GM12878 (cell line): Measurements from ENCODE around the gene ARID4B. TPM values are rescaled to one million over a fixed set of nuclear protein-coding genes. Genes with fewer than 3 reads are reported as not detected.

Source experiments
- BACH1 ChIP-seq: fragments of 450-650 bp; IDR thresholded peaks from 2 replicates; pipeline ENCODE4 v1.6.1; 2017; ENCODE audit warnings: mild to moderate bottlenecking, borderline replicate concordance
- ETV6 ChIP-seq, 2 experiments: fragments of 450-650 bp in 1 of 2; IDR thresholded peaks in 1 of 2; conservative IDR thresholded peaks in 1 of 2; 2 replicates each; pipeline ENCODE4 v1.6.1; 2014; ENCODE audit warnings: antibody characterized with exemption in 1 of 2, borderline replicate concordance in 1 of 2, low read depth in 1 of 2, mild to moderate bottlenecking in 1 of 2, moderate library complexity in 1 of 2
- HDGF ChIP-seq: fragments of 450-650 bp; IDR thresholded peaks from 2 replicates; pipeline ENCODE4 v1.6.1; 2016; ENCODE audit warnings: antibody characterized with exemption
- IKZF2 ChIP-seq, 2 experiments: fragments of 450-650 bp; IDR thresholded peaks; 2 replicates each; pipeline ENCODE4 v1.6.1; 2017; ENCODE audit warnings: mild to moderate bottlenecking in 2 of 2, moderate library complexity in 2 of 2
- NFIC ChIP-seq: IDR thresholded peaks from 2 replicates; pipeline ENCODE4 v1.6.1; 2012; ENCODE audit warnings: low read depth, mild to moderate bottlenecking, inconsistent platforms, low read length, moderate library complexity
- RAD51 ChIP-seq: fragments of 450-650 bp; IDR thresholded peaks from 2 replicates; pipeline ENCODE4 v1.6.1; 2016; ENCODE audit warnings: moderate library complexity, mild to moderate bottlenecking, inconsistent platforms
- RUNX3 ChIP-seq: IDR thresholded peaks from 2 replicates; pipeline ENCODE4 v1.6.1; 2012; ENCODE audit warnings: low read length, inconsistent platforms
- TARDBP ChIP-seq: IDR thresholded peaks from 2 replicates; pipeline ENCODE4 v1.6.1; 2016; ENCODE audit warnings: borderline replicate concordance
- TCF12 ChIP-seq: IDR thresholded peaks from 2 replicates; pipeline ENCODE4 v1.6.1; 2011; ENCODE audit warnings: low read depth, mild to moderate bottlenecking, low read length
- polyA plus RNA-seq, 11 experiments: library from polyadenylated mRNA; depleted of rRNA in 4 of 11; unstranded in 6 of 11; stranded (reverse) in 5 of 11; fragments of >200 nt; fragmentation: Nextera tagmentation in 4 of 11; fragmentation: Illumina TruSeq in 1 of 11; extraction: Ambion mirVana in 4 of 11; extraction: Trizol in 1 of 11; gene quantifications; 1 replicate in 1 of 11; 2 replicates in 10 of 11; pipeline versions ENCODE4 v1.2.1 to v1.2.3, GENCODE V29; 2011 to 2016; ENCODE audit warnings: inconsistent platforms in 2 of 11, missing spikeins in 2 of 11, low read depth in 1 of 11
- total RNA-seq, 4 experiments: library from RNA; depleted of rRNA in 3 of 4; stranded (reverse); fragments of >200 nt in 3 of 4; fragmentation: Illumina TruSeq in 1 of 4; extraction: Trizol in 1 of 4; gene quantifications; 2 replicates each; pipeline versions ENCODE4 v1.2.1 to v1.2.3, GENCODE V29; 2013 to 2021
- TF ChIP-seq, protein P1 (sequence below): fragments of 150-350 bp; IDR thresholded peaks from 2 replicates; pipeline ENCODE4 v1.6.1; 2016; ENCODE audit warnings: low read depth, low read length
- TF ChIP-seq, protein P2 (sequence below): fragments of 450-650 bp; formaldehyde crosslinking; IDR thresholded peaks from 2 replicates; pipeline ENCODE4 v1.5.0; 2022; ENCODE audit warnings: mild to moderate bottlenecking, missing genetic modification characterization
- TF ChIP-seq, protein P3 (sequence below): fragments of 450-650 bp; conservative IDR thresholded peaks from 2 replicates; pipeline ENCODE4 v1.6.1; 2017; ENCODE audit warnings: mild to moderate bottlenecking, moderate library complexity

Gene ARID4B
- total and polyA plus RNA-seq, 10 of the 15 experiments (the other 5 are each of a cell fraction or from before 2014, with no cell fraction given) = 13.6 to 39.1 (median 28.0) TPM

DNA sequence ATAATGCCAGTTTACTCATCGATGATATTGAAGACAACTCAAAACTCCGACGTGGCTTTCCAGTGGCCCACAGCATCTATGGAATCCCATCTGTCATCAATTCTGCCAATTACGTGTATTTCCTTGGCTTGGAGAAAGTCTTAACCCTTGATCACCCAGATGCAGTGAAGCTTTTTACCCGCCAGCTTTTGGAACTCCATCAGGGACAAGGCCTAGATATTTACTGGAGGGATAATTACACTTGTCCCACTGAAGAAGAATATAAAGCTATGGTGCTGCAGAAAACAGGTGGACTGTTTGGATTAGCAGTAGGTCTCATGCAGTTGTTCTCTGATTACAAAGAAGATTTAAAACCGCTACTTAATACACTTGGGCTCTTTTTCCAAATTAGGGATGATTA is 14.1 kb upstream of the ARID4B start (continued):
- TF ChIP-seq, protein P1, sequence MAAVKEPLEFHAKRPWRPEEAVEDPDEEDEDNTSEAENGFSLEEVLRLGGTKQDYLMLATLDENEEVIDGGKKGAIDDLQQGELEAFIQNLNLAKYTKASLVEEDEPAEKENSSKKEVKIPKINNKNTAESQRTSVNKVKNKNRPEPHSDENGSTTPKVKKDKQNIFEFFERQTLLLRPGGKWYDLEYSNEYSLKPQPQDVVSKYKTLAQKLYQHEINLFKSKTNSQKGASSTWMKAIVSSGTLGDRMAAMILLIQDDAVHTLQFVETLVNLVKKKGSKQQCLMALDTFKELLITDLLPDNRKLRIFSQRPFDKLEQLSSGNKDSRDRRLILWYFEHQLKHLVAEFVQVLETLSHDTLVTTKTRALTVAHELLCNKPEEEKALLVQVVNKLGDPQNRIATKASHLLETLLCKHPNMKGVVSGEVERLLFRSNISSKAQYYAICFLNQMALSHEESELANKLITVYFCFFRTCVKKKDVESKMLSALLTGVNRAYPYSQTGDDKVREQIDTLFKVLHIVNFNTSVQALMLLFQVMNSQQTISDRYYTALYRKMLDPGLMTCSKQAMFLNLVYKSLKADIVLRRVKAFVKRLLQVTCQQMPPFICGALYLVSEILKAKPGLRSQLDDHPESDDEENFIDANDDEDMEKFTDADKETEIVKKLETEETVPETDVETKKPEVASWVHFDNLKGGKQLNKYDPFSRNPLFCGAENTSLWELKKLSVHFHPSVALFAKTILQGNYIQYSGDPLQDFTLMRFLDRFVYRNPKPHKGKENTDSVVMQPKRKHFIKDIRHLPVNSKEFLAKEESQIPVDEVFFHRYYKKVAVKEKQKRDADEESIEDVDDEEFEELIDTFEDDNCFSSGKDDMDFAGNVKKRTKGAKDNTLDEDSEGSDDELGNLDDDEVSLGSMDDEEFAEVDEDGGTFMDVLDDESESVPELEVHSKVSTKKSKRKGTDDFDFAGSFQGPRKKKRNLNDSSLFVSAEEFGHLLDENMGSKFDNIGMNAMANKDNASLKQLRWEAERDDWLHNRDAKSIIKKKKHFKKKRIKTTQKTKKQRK = no peak
- no peak for TF ChIP-seq HDGF
- no peak for TF ChIP-seq NFIC
- TF ChIP-seq TCF12 = no peak
- TF ChIP-seq ETV6 (conservative IDR thresholded peaks at IDR 0.05 in 1 of 2, IDR thresholded peaks at IDR 0.05 in 1 of 2; ENCODE audit: borderline replicate concordance in 1 of 2, low read depth in 1 of 2) = no peak
- TF ChIP-seq BACH1 = no peak
- TF ChIP-seq RUNX3 = no peak
- TF ChIP-seq, protein P2, sequence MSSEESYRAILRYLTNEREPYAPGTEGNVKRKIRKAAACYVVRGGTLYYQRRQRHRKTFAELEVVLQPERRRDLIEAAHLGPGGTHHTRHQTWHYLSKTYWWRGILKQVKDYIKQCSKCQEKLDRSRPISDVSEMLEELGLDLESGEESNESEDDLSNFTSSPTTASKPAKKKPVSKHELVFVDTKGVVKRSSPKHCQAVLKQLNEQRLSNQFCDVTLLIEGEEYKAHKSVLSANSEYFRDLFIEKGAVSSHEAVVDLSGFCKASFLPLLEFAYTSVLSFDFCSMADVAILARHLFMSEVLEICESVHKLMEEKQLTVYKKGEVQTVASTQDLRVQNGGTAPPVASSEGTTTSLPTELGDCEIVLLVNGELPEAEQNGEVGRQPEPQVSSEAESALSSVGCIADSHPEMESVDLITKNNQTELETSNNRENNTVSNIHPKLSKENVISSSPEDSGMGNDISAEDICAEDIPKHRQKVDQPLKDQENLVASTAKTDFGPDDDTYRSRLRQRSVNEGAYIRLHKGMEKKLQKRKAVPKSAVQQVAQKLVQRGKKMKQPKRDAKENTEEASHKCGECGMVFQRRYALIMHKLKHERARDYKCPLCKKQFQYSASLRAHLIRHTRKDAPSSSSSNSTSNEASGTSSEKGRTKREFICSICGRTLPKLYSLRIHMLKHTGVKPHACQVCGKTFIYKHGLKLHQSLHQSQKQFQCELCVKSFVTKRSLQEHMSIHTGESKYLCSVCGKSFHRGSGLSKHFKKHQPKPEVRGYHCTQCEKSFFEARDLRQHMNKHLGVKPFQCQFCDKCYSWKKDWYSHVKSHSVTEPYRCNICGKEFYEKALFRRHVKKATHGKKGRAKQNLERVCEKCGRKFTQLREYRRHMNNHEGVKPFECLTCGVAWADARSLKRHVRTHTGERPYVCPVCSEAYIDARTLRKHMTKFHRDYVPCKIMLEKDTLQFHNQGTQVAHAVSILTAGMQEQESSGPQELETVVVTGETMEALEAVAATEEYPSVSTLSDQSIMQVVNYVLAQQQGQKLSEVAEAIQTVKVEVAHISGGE (CRISPR knock-in tag) = no peak
- no peak for TF ChIP-seq IKZF2 (IDR thresholded peaks at IDR 0.05)
- no peak for TF ChIP-seq TARDBP
- no peak for TF ChIP-seq RAD51
- TF ChIP-seq, protein P3, sequence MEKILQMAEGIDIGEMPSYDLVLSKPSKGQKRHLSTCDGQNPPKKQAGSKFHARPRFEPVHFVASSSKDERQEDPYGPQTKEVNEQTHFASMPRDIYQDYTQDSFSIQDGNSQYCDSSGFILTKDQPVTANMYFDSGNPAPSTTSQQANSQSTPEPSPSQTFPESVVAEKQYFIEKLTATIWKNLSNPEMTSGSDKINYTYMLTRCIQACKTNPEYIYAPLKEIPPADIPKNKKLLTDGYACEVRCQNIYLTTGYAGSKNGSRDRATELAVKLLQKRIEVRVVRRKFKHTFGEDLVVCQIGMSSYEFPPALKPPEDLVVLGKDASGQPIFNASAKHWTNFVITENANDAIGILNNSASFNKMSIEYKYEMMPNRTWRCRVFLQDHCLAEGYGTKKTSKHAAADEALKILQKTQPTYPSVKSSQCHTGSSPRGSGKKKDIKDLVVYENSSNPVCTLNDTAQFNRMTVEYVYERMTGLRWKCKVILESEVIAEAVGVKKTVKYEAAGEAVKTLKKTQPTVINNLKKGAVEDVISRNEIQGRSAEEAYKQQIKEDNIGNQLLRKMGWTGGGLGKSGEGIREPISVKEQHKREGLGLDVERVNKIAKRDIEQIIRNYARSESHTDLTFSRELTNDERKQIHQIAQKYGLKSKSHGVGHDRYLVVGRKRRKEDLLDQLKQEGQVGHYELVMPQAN = no peak
